Right cardiac atrium (tissue), 5 donors: ENCODE measurements around the gene IL27RA. TPM values are rescaled to one million over a fixed set of nuclear protein-coding genes. Genes with fewer than 3 reads are reported as not detected.
A peak's percentile ranks its signal among the peaks of the same experiment; 100 is the strongest.

ENCODE experiments used
- ATAC-seq, 2 donors: fragments of 200-7000 bp; cut with Tn5 transposase; one replicate each; pipeline versions ENCODE4 v1.8.0 to v1.9.1; 2020; ENCODE audit warnings: moderate library complexity in 2 of 2, mild to moderate bottlenecking in 1 of 2
- DNase-seq, 3 donors: peaks; one replicate each; pipeline ENCODE4 v3.0.0-alpha.2; 2020
- H3K27ac ChIP-seq: one replicate; pipeline ENCODE4 v1.5.1; 2013; ENCODE audit warnings: mild to moderate bottlenecking, low read length, control low read depth, moderate library complexity
- H3K27me3 ChIP-seq: one replicate; pipeline ENCODE4 v1.6.1; 2013; ENCODE audit not compliant: control insufficient read depth, insufficient read depth
- H3K4me1 ChIP-seq: one replicate; pipeline ENCODE4 v1.6.1; 2013; ENCODE audit warnings: low read length; ENCODE audit not compliant: control insufficient read depth, insufficient read depth
- H3K4me3 ChIP-seq: one replicate; pipeline ENCODE4 v1.5.1; 2013; ENCODE audit warnings: low read length, control low read depth
- H3K9me3 ChIP-seq: one replicate; pipeline ENCODE4 v1.6.1; 2013; ENCODE audit warnings: low read length; ENCODE audit not compliant: control insufficient read depth
- WGBS: extraction: QIAGEN DNeasy Blood & Tissue Kit; methylation state at CpG from one replicate; pipeline ENCODE4 v1.1.7; 2013; 5-methylcytosine and 5-hydroxymethylcytosine counted together
- intact Hi-C, 4 donors: fragments of 100-400 bp; cut with DNase I; formaldehyde crosslinking; loops; one replicate each; pipeline versions ENCODE4 v1.11.0 to v1.14.0; 2022 to 2023
- polyA plus RNA-seq: library from polyadenylated mRNA; stranded (reverse); fragments of 200-250 nt; gene quantifications from one replicate; pipeline ENCODE4 v1.2.3, GENCODE V29; 2013
- total RNA-seq, 4 donors: library from RNA; stranded (reverse); fragmentation: NEBNext Ultra II Directional; extraction: Animal tissue kit (Norgen Biotek cat#: 25700); gene quantifications; one replicate each; pipeline ENCODE4 v1.2.1, GENCODE V29; 2021
- donor health status: healthy with polysubstance abuse.
- donor health status: DM: no; HTN: yes; CAD: no.
- donor health status: DM: no; HTN: no; CAD: no.
- donor health status: DM: no; HTN: yes; CAD: no; lungs with severe emphysema.
- donor health status: DM: yes; HTN: yes; CAD: no.

IL27RA gene
- total and polyA plus RNA-seq, 5 donors = 3.3 to 4.7 (median 3.5) TPM

GRCh38 chr19:13989487-13989886 is 42.1 kb upstream of the IL27RA start:
- Histone ChIP-seq H3K27me3 (no peaks in the 10 kb centered on the region), H3K27ac (no peak overlapping the region), H3K9me3 (no peaks in the 10 kb centered on the region), H3K4me1 (peaks cover 5% of the 10 kb centered on the region), H3K4me3 (no peak overlapping the region)
- ATAC-seq = no peak
- 86% methylated on average over 7 of the region's 7 CpGs for WGBS
- DNase-seq = no peak
- intact Hi-C loops = no loop called here

- ATAC-seq (no peak), DNase-seq (peak in 1 of 3 donors; percentile 42)
- intact Hi-C loops = no loop called here
- H3K27ac ChIP-seq = no peak overlapping the region
- 96% methylated on average over 8 of the region's 8 CpGs for WGBS
- no peak overlapping the region for H3K4me3 ChIP-seq
- no peaks in the 10 kb centered on the region for H3K9me3 ChIP-seq
- peaks cover 7% of the 10 kb centered on the region for H3K4me1 ChIP-seq
- H3K27me3 ChIP-seq = no peaks in the 10 kb centered on the region
These were observed 41.5 kb upstream of the IL27RA start for GRCh38 chr19:13990085-13990484.

- Histone ChIP-seq H3K27ac (no peak overlapping the region), H3K4me3 (no peak overlapping the region), H3K4me1 (peaks cover 8% of the 10 kb centered on the region), H3K9me3 (no peaks in the 10 kb centered on the region), H3K27me3 (no peaks in the 10 kb centered on the region)
- intact Hi-C loops = no loop called here
- DNase-seq = peak in 1 of 3 donors; percentile 29
- 95% methylated on average over 7 of the region's 7 CpGs for WGBS
- no peak for ATAC-seq
These were observed 39.5 kb upstream of the IL27RA start for GRCh38 chr19:13992025-13992424.

- intact Hi-C loops = no loop called here
- ATAC-seq (no peak), DNase-seq (no peak)
- WGBS = 73% methylated on average over 22 of the region's 22 CpGs
- H3K27me3 ChIP-seq = no peaks in the 10 kb centered on the region
- no peak overlapping the region for H3K4me3 ChIP-seq
- H3K9me3 ChIP-seq = no peaks in the 10 kb centered on the region
- no peak overlapping the region for H3K27ac ChIP-seq
- peaks cover 3% of the 10 kb centered on the region for H3K4me1 ChIP-seq
These were observed 37.8 kb upstream of the IL27RA start for GRCh38 chr19:13993590-13994300.

- intact Hi-C loops = no loop called here
- Histone ChIP-seq H3K27ac (peak overlapping the region; percentile 43), H3K4me1 (peaks cover 3% of the 10 kb centered on the region), H3K9me3 (no peaks in the 10 kb centered on the region), H3K27me3 (no peaks in the 10 kb centered on the region), H3K4me3 (no peak overlapping the region)
- DNase-seq = peak in 2 of 3 donors; percentile 51 to 77
- peak; percentile 61 to 82 for ATAC-seq
- WGBS = 64% methylated on average over 13 of the region's 13 CpGs
These were observed 36.4 kb upstream of the IL27RA start for GRCh38 chr19:13995017-13995728.

GRCh38 chr19:13995878-13996765 is 35.4 kb upstream of the IL27RA start:
- no peak overlapping the region for H3K27ac ChIP-seq

GRCh38 chr19:13996928-13997630 is 34.5 kb upstream of the IL27RA start:
- 93% methylated on average over 22 of the region's 22 CpGs for WGBS
- intact Hi-C loops = no loop called here
- DNase-seq (peak in 1 of 3 donors; percentile 31), ATAC-seq (no peak)
- no peak overlapping the region for H3K4me3 ChIP-seq
- no peaks in the 10 kb centered on the region for H3K9me3 ChIP-seq
- H3K4me1 ChIP-seq = peaks cover 3% of the 10 kb centered on the region
- no peaks in the 10 kb centered on the region for H3K27me3 ChIP-seq
- H3K27ac ChIP-seq = no peak overlapping the region

More at GRCh38 chr19:13995878-13996765, 35.4 kb upstream of the IL27RA start:
- no peak for ATAC-seq
- Histone ChIP-seq H3K27me3 (no peaks in the 10 kb centered on the region), H3K9me3 (no peaks in the 10 kb centered on the region), H3K4me1 (peaks cover 3% of the 10 kb centered on the region), H3K4me3 (no peak overlapping the region)
- peak in 1 of 3 donors; percentile 32 for DNase-seq
- WGBS = 90% methylated on average over 14 of the region's 14 CpGs
- intact Hi-C loops = no loop called here

- no peak for ATAC-seq
- H3K9me3 ChIP-seq = no peaks in the 10 kb centered on the region
- 94% methylated on average over 6 of the region's 6 CpGs for WGBS
- no peak overlapping the region for H3K27ac ChIP-seq
- no peak overlapping the region for H3K4me3 ChIP-seq
- peak in 1 of 3 donors; percentile 18 for DNase-seq
- peaks cover 5% of the 10 kb centered on the region for H3K4me1 ChIP-seq
- intact Hi-C loops = no loop called here
- no peaks in the 10 kb centered on the region for H3K27me3 ChIP-seq
These were observed 34.0 kb upstream of the IL27RA start for GRCh38 chr19:13997631-13997962.

- Histone ChIP-seq H3K4me1 (peaks cover 8% of the 10 kb centered on the region), H3K4me3 (no peak overlapping the region), H3K27ac (no peak overlapping the region), H3K9me3 (no peaks in the 10 kb centered on the region), H3K27me3 (no peaks in the 10 kb centered on the region)
- WGBS = 100% methylated on average over 1 of the region's 1 CpG
- intact Hi-C loops = no loop called here
- ATAC-seq (no peak), DNase-seq (no peak)
These were observed 33.1 kb upstream of the IL27RA start for GRCh38 chr19:13998426-13998825.

- no peak for ATAC-seq
- Histone ChIP-seq H3K27ac (no peak overlapping the region), H3K27me3 (no peaks in the 10 kb centered on the region), H3K9me3 (no peaks in the 10 kb centered on the region), H3K4me3 (no peak overlapping the region), H3K4me1 (peaks cover 10% of the 10 kb centered on the region)
- DNase-seq = no peak
- WGBS = 98% methylated on average over 3 of the region's 3 CpGs
- intact Hi-C loops = no loop called here
These were observed 32.5 kb upstream of the IL27RA start for GRCh38 chr19:13999085-13999484.
